Neuronal stem cell (in vitro differentiated cells): ENCODE measurements around the gene NDUFA6.
A peak's percentile ranks its signal among the peaks of the same experiment; 100 is the strongest.

Experiments
- DNase-seq: peaks from one replicate; pipeline ENCODE4 v3.0.0-alpha.2; 2013; ENCODE audit warnings: low spot score
- H2AFZ ChIP-seq: one replicate; pipeline ENCODE4 v1.6.1; 2013; ENCODE audit warnings: mild to moderate bottlenecking, low read length, inconsistent platforms
- H2AK5ac ChIP-seq: 2 replicates; pipeline ENCODE4 v1.6.1; 2013; ENCODE audit warnings: low read depth, mild to moderate bottlenecking, inconsistent platforms, low read length, moderate library complexity, mixed read lengths
- H2BK120ac ChIP-seq: 2 replicates; pipeline ENCODE4 v1.6.1; 2013; ENCODE audit warnings: low read depth, mild to moderate bottlenecking, inconsistent platforms, low read length, moderate library complexity, mixed read lengths
- H2BK12ac ChIP-seq: one replicate; pipeline ENCODE4 v1.6.1; 2013; ENCODE audit warnings: low read length, inconsistent platforms
- H2BK15ac ChIP-seq: 2 replicates; pipeline ENCODE4 v1.6.1; 2013; ENCODE audit warnings: mild to moderate bottlenecking, low read length, inconsistent platforms, mixed read lengths
- H2BK5ac ChIP-seq: one replicate; pipeline ENCODE4 v1.6.1; 2013; ENCODE audit warnings: inconsistent platforms, mild to moderate bottlenecking, low read length, moderate library complexity
- H3K14ac ChIP-seq: one replicate; pipeline ENCODE4 v1.6.1; 2013; ENCODE audit warnings: low read length, inconsistent platforms
- H3K18ac ChIP-seq: 2 replicates; pipeline ENCODE4 v1.6.1; 2013; ENCODE audit warnings: low read length, inconsistent platforms
- H3K23ac ChIP-seq: 2 replicates; pipeline ENCODE4 v1.6.1; 2013; ENCODE audit warnings: low read depth, mild to moderate bottlenecking, mixed read lengths, low read length, inconsistent platforms; ENCODE audit not compliant: poor library complexity
- H3K27ac ChIP-seq: replicated peaks from 3 replicates; pipeline ENCODE4 v1.5.1; 2013; ENCODE audit warnings: low read length, inconsistent platforms
- H3K27me3 ChIP-seq, 3 experiments: 2 replicates each; pipeline ENCODE4 v1.6.1; 2013; ENCODE audit warnings: low read length in 3 of 3, mild to moderate bottlenecking in 2 of 3, inconsistent platforms in 1 of 3, low read depth in 1 of 3, mixed read lengths in 1 of 3, moderate library complexity in 1 of 3; ENCODE audit not compliant: control insufficient read depth in 3 of 3, insufficient read depth in 3 of 3
- H3K36me3 ChIP-seq, 2 donors: replicated peaks in 1 of 2; 2 replicates each; pipeline ENCODE4 v1.6.1; 2013; ENCODE audit warnings: low read length in 2 of 2; ENCODE audit not compliant: control insufficient read depth in 2 of 2, insufficient read depth in 2 of 2
- H3K4ac ChIP-seq: 2 replicates; pipeline ENCODE4 v1.6.1; 2013; ENCODE audit warnings: inconsistent platforms, mild to moderate bottlenecking, low read length, moderate library complexity
- H3K4me1 ChIP-seq, 2 donors: 1 replicate in 1 of 2; 2 replicates in 1 of 2; pipeline ENCODE4 v1.6.1; 2013; ENCODE audit warnings: low read length in 2 of 2, low read depth in 1 of 2; ENCODE audit not compliant: control insufficient read depth in 2 of 2, insufficient read depth in 1 of 2
- H3K4me2 ChIP-seq: one replicate; pipeline ENCODE4 v1.6.1; 2013; ENCODE audit warnings: mild to moderate bottlenecking, low read length, inconsistent platforms; ENCODE audit not compliant: insufficient read depth, poor library complexity, severe bottlenecking
- H3K4me3 ChIP-seq, 2 donors: 2 replicates each; pipeline ENCODE4 v1.5.1; 2013; ENCODE audit warnings: low read length in 2 of 2, mild to moderate bottlenecking in 2 of 2, inconsistent platforms in 1 of 2, moderate library complexity in 1 of 2
- H3K79me1 ChIP-seq: one replicate; pipeline ENCODE4 v1.6.1; 2013; ENCODE audit warnings: low read depth, mild to moderate bottlenecking, inconsistent platforms, low read length, moderate library complexity
- H3K9ac ChIP-seq: one replicate; pipeline ENCODE4 v1.6.1; 2013; ENCODE audit warnings: mild to moderate bottlenecking, low read depth, low read length, inconsistent platforms; ENCODE audit not compliant: poor library complexity
- H3K9me3 ChIP-seq, 2 donors: replicated peaks in 1 of 2; 2 replicates each; pipeline versions ENCODE3 to v1.6.1; 2013; ENCODE audit warnings: low read length in 2 of 2, mild to moderate bottlenecking in 2 of 2, inconsistent platforms in 1 of 2, low read depth in 1 of 2, mixed read lengths in 1 of 2, moderate library complexity in 1 of 2; ENCODE audit not compliant: control insufficient read depth in 2 of 2, insufficient read depth in 1 of 2
- H4K8ac ChIP-seq: one replicate; pipeline ENCODE4 v1.6.1; 2013; ENCODE audit warnings: low read depth, mild to moderate bottlenecking, inconsistent platforms, low read length, moderate library complexity
- H4K91ac ChIP-seq: one replicate; pipeline ENCODE4 v1.6.1; 2013; ENCODE audit warnings: low read length, low read depth, mild to moderate bottlenecking, inconsistent platforms; ENCODE audit not compliant: poor library complexity
- WGBS, 2 donors: extraction: QIAGEN DNeasy Blood & Tissue Kit; methylation state at CpG; one replicate each; pipeline ENCODE4 v1.1.7; 2013; ENCODE audit warnings: missing lambda C conversion rate in 2 of 2, mixed read lengths in 1 of 2; ENCODE audit not compliant: insufficient read length in 2 of 2, insufficient replicate concordance in 1 of 2; ENCODE audit errors: extremely low coverage in 2 of 2; 5-methylcytosine and 5-hydroxymethylcytosine counted together

The NDUFA6 gene

GRCh38 chr22:42077486-42078125, 13.0 kb downstream of the NDUFA6 start:
- Histone ChIP-seq H2AK5ac (no peak overlapping the region), H2BK15ac (peak overlapping the region; percentile 69), H2BK5ac (peak overlapping the region; percentile 17), H2BK12ac (no peak overlapping the region), H3K79me1 (no peaks in the 10 kb centered on the region), H3K9me3 (peaks cover 0 to 11% of the 10 kb centered on the region in 2 donors), H3K18ac (no peak overlapping the region), H2AFZ (no peak overlapping the region), H3K4me1 (peaks cover 3 to 8% of the 10 kb centered on the region in 2 donors), H3K4me2 (no peak overlapping the region), H3K14ac (no peak overlapping the region), H2BK120ac (no peak overlapping the region), H3K27me3 (no peaks in the 10 kb centered on the region), H3K4ac (no peak overlapping the region), H3K27ac (no peak overlapping the region), H3K36me3 (peaks cover 2 to 10% of the 10 kb centered on the region in 2 donors), H3K9ac (no peak overlapping the region), H3K23ac (no peak overlapping the region), H3K4me3 (no peak overlapping the region), H4K91ac (no peak overlapping the region), H4K8ac (no peak overlapping the region)
- DNase-seq = no peak
- WGBS, 2 donors = no CpG with 5 or more reads among the region's 21 CpGs

DNA sequence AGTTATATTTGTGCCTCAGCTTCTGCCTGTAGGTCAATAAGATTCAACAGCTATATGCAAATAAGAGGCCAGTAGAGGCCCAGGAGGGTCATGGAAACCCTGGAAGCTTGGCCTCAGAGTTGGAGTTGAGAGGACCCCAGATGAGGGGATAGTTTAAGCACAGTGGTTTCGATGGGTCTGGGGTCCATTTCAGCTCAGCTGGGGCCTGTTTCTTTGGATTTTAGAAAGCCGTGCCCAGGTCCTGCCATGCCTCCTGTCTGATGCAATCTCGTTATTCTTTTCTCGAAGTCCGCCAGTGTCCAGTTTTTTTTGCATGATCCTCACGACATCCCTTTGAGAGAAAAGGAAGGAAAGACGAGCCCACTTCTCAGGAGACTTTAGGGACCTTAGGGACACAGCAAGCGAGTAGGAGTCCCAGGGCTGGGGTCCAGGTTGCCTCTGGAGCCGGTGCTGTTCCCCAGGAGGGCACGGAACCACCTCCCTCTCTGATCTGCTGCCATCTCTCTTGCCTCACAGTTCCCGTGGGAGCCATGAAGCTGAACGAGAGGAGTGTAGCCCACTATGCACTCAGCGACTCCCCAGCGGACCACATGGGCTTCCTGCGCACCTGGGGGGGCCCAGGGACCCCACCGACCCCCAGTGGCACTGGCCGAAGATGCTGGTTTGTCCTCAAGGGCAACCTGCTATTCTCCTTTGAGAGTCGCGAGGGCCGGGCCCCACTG, 13.6 kb downstream of the NDUFA6 start:
- Histone ChIP-seq H3K79me1 (no peaks in the 10 kb centered on the region), H3K9me3 (peaks cover 0 to 12% of the 10 kb centered on the region in 2 donors), H3K23ac (peak overlapping the region; percentile 20), H2BK5ac (peak overlapping the region; percentile 17), H3K9ac (no peak overlapping the region), H2AK5ac (no peak overlapping the region), H3K4me3 (no peak overlapping the region), H3K27ac (no peak overlapping the region), H4K91ac (no peak overlapping the region), H3K4me2 (no peak overlapping the region), H3K4ac (no peak overlapping the region), H3K18ac (no peak overlapping the region), H3K27me3 (no peaks in the 10 kb centered on the region), H2BK12ac (no peak overlapping the region), H2BK15ac (peak overlapping the region; percentile 7), H2BK120ac (no peak overlapping the region), H2AFZ (no peak overlapping the region), H4K8ac (no peak overlapping the region), H3K4me1 (peaks cover 3 to 8% of the 10 kb centered on the region in 2 donors), H3K36me3 (peaks cover 0 to 4% of the 10 kb centered on the region in 2 donors), H3K14ac (no peak overlapping the region)
- DNase-seq = no peak
- WGBS, 2 donors = no CpG with 5 or more reads among the region's 20 CpGs

GRCh38 chr22:42074846-42075676, 15.5 kb downstream of the NDUFA6 start:
- no peak for DNase-seq
- Histone ChIP-seq H3K14ac (no peak overlapping the region), H3K9me3 (peaks cover 0 to 12% of the 10 kb centered on the region in 2 donors)

More at GRCh38 chr22:42074846-42075676, 15.5 kb downstream of the NDUFA6 start:
- Histone ChIP-seq H3K27ac (no peak overlapping the region), H3K36me3 (no peaks in the 10 kb centered on the region), H3K9ac (no peak overlapping the region), H3K79me1 (no peaks in the 10 kb centered on the region), H2BK15ac (peak overlapping the region; percentile 29), H2BK12ac (no peak overlapping the region), H3K4me1 (peaks cover 8 to 10% of the 10 kb centered on the region in 2 donors), H3K27me3 (no peaks in the 10 kb centered on the region), H2BK5ac (no peak overlapping the region), H3K4ac (no peak overlapping the region), H2BK120ac (no peak overlapping the region), H3K23ac (no peak overlapping the region), H2AK5ac (peak overlapping the region; percentile 64), H3K4me3 (no peak overlapping the region), H3K4me2 (peak overlapping the region; percentile 36), H2AFZ (no peak overlapping the region), H4K8ac (no peak overlapping the region), H4K91ac (no peak overlapping the region), H3K18ac (no peak overlapping the region)
- WGBS, 2 donors = no CpG with 5 or more reads among the region's 9 CpGs
